Central memory CD4-positive, alpha-beta T cell (primary cell): ENCODE measurements around the gene STRA6.

Experiments used
- DNase-seq: peaks from one replicate; pipeline ENCODE4 v3.0.0; 2022

Gene STRA6

GRCh38 chr15:74130849-74131627, 71.5 kb downstream of the STRA6 start:
- DNase-seq, result no peak

DNA sequence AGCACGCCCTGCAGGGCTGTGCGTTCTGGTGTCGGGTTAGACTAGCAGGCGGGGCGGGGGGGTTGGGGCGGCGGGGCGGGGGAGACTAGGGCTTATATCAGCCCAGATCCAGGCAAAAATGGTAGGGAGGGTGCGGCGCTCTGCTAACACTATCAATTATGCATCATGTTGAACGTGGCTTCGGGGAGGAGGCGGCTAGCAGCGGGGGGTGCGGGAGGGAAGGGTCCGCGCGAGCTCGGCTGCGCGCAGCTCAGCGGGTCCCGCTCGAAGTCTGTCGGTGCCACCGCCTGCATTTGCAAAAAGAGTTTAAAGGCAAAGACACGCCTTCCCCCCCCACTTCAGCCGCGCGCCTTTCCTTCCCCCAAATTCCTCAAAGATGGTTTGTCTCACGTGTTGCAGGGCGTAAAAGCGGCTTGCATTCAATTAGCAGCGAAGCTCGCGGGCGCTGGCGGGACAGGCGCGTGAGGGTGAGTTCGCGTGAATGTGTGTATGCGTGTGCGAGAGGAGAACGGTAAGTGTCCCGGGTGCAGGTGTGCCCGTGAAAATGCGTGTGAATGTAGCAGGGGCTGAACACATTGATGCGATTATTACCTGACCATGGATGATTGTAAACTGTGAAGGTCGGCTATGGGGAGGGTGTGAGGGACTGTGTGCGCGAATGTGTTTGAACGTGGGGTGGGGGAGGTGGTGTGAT, 72.3 kb downstream of the STRA6 start, which contains the start of gene ISLR2:
Gene ISLR2 (plus strand): TSS at position 432 of the 694 bp plus-strand sequence. CDS start 2,169 bp downstream, outside the sequence.
- DNase-seq, result no peak

DNA sequence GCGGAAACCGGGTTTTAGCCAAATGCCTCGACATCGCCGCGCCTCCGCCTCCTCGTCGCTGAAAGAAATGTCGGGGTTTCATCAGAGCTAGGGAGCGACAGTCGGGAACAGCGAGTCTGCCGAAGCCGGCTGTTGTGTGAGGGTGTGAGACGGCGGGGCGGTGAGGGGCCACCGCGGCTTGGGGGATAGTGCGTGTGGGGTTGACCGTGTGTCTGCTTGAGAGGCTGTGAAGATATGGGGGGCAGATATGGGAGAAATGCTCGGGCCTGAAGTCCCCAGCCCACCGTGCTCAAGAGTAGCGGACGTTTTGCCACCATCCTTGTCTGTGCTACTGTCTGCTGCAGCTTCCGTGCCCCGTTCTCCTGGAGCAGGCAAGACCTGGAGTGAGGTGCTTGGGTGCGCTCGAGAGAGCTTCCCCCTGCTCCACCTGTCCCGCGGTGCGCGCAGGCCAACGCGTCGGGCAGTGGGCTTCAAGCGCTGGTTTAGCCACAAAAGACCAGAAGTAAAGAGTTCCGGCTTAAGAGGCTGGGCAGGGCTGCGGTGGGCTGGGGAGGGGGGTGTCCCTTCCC, 72.9 kb downstream of the STRA6 start:
- no peak for DNase-seq
